ENCODE results near the gene GJD4.

The GJD4 gene

GRCh38 chr10:35570397-35570796 is 34.7 kb upstream of the GJD4 start:
- DNase-seq (ENCODE audit: low spot score) = no peak
- TF ChIP-seq CTCF (IDR thresholded peaks at IDR 0.05; ENCODE audit: extremely low read depth, missing control alignments) = no peak

GRCh38 chr10:35572583-35572982 is 32.6 kb upstream of the GJD4 start:
- TF ChIP-seq CTCF (IDR thresholded peaks at IDR 0.05; ENCODE audit: extremely low read depth, missing control alignments) = no peak
- DNase-seq (ENCODE audit: low spot score) = no peak

- DNase-seq (ENCODE audit: low spot score) = no peak
- no peak for TF ChIP-seq CTCF (IDR thresholded peaks at IDR 0.05; ENCODE audit: extremely low read depth, missing control alignments)
Observed at GRCh38 chr10:35573796-35574195, 31.3 kb upstream of the GJD4 start.

GRCh38 chr10:35574924-35575352 is 30.2 kb upstream of the GJD4 start:
- TF ChIP-seq CTCF (IDR thresholded peaks at IDR 0.05; ENCODE audit: extremely low read depth, missing control alignments) = no peak
- DNase-seq (ENCODE audit: low spot score) = no peak

- TF ChIP-seq CTCF (IDR thresholded peaks at IDR 0.05; ENCODE audit: extremely low read depth, missing control alignments) = no peak
- no peak for DNase-seq (ENCODE audit: low spot score)
Observed at GRCh38 chr10:35575640-35576039, 29.5 kb upstream of the GJD4 start.

GRCh38 chr10:35576730-35577129 is 28.4 kb upstream of the GJD4 start:
- no peak for TF ChIP-seq CTCF (IDR thresholded peaks at IDR 0.05; ENCODE audit: extremely low read depth, missing control alignments)
- no peak for DNase-seq (ENCODE audit: low spot score)

- no peak for TF ChIP-seq CTCF (IDR thresholded peaks at IDR 0.05; ENCODE audit: extremely low read depth, missing control alignments)
- DNase-seq (ENCODE audit: low spot score) = no peak
Observed at GRCh38 chr10:35577926-35578617, 27.1 kb upstream of the GJD4 start.
